ENCODE data around the gene BCOR. TPM values are rescaled to one million over a fixed set of nuclear protein-coding genes. Genes with fewer than 3 reads are reported as not detected.

Gene BCOR
- total RNA-seq, 2 experiments from 2014 or later = 46.6 to 46.8 TPM

DNA sequence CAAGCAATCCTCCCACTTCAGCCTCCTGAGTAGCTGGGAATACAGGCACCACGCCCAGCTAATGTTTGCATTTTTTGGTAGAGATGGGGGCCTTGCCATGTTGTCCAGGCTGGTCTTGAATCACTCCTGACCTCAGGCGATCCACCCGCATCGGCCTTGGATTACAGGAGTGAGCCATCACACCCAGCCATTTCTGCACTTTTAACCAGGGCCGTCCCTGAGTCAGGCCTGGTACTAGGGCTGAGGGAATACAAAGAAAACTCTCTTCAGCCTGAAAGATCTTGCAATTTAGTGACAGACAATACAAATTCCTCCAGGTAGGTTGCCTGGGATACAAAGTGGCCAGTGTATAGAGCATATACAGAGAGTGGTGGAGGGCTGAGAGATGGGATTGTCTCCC is 65.8 kb downstream of the BCOR start:
- POLR2A ChIA-PET = interaction anchor here (1.4 kb wide), 1 partner anchor 9 kb away, joined by 4 read pairs; no protein-coding TSS in a partner anchor
- DNase-seq = no peak
- peaks cover 4% of the 10 kb centered on the region for H3K4me1 Mint-ChIP-seq
- CTCF ChIA-PET = interaction anchor here (0.7 kb wide), 1 partner anchor 1063 kb away, joined by 4 read pairs; no protein-coding TSS in a partner anchor
- no peak overlapping the region for H3K4me3 Mint-ChIP-seq
- H3K27ac Mint-ChIP-seq = no peak overlapping the region
- no peaks in the 10 kb centered on the region for H3K27me3 Mint-ChIP-seq
- no peaks in the 10 kb centered on the region for H3K9me3 Mint-ChIP-seq
- no peaks in the 10 kb centered on the region for H3K36me3 Mint-ChIP-seq (ENCODE audit: low read depth)

DNA sequence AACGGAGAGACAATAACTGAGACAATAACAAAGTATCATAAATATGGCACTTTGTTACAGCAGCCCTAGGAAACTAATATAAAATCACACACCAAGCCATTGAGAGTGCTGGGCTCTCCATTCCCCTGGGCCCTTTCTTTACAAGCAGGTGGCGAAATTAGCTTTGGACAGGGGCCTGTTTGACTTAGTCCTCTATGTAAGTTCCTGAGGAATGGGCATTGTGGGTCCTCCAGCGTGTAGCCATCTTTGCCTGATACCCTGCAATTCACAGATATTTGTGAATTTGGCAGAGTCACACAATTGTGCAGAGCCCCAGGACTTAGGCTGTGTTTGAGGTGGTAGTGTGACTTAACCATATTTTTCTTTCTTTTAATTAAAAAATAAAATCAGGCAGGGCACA is 67.6 kb downstream of the BCOR start:
- no peak overlapping the region for H3K4me3 Mint-ChIP-seq
- DNase-seq = no peak
- H3K9me3 Mint-ChIP-seq = no peaks in the 10 kb centered on the region
- H3K4me1 Mint-ChIP-seq = peaks cover 12% of the 10 kb centered on the region
- H3K27me3 Mint-ChIP-seq = no peaks in the 10 kb centered on the region
- no peak overlapping the region for H3K27ac Mint-ChIP-seq
- no peaks in the 10 kb centered on the region for H3K36me3 Mint-ChIP-seq (ENCODE audit: low read depth)
- CTCF ChIA-PET = interaction anchor here (0.7 kb wide), 1 partner anchor 270 kb away, joined by 3 read pairs; no protein-coding TSS in a partner anchor
- POLR2A ChIA-PET = no interaction called here

- ChIA-PET POLR2A (interaction anchor here (1.0 to 2.6 kb wide), 6 partner anchors 9 to 168 kb away, joined by 3 to 11 read pairs (median 4); partner anchors contain the start of gene BCOR), CTCF (interaction anchor here (0.6 to 1.1 kb wide), 3 partner anchors 9 to 43 kb away, joined by 3 read pairs; no protein-coding TSS in a partner anchor)
- no peak for DNase-seq
- Mint-ChIP-seq H3K9me3 (no peaks in the 10 kb centered on the region), H3K4me3 (no peak overlapping the region), H3K4me1 (peaks cover 30% of the 10 kb centered on the region), H3K27ac (peak overlapping the region; percentile 66), H3K27me3 (no peaks in the 10 kb centered on the region), H3K36me3 (ENCODE audit: low read depth) (no peaks in the 10 kb centered on the region)
Observed at GRCh38 chrX:40022421-40022820, 75.3 kb downstream of the BCOR start.

DNA sequence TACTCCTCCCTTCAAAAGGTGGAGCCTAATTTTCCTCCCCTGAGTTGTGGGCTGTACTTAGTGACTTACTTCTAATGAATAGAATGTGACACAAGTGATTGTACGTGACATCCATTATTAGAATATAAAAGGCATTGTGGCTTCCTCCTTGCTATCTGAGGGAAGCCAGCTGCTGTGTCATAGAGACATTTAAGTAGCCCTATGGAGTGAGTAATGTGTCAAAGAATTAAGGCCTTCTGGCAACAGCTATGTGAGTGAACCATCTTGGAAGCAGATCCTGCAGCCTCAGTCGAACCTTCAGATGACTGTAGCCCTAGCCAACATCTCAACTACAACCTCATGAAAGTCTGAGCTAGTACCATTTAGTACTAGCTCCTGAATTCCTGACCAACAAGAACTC is 76.1 kb downstream of the BCOR start:
- no peaks in the 10 kb centered on the region for H3K27me3 Mint-ChIP-seq
- H3K4me3 Mint-ChIP-seq = no peak overlapping the region
- peak overlapping the region; percentile 6 for H3K27ac Mint-ChIP-seq
- ChIA-PET POLR2A (interaction anchor here (1.1 to 2.6 kb wide), 6 partner anchors 8 to 167 kb away, joined by 3 to 11 read pairs (median 4); partner anchors contain the start of gene BCOR), CTCF (interaction anchor here (1.1 kb wide), 1 partner anchor 8 kb away, joined by 3 read pairs; no protein-coding TSS in a partner anchor)
- H3K9me3 Mint-ChIP-seq = no peaks in the 10 kb centered on the region
- peaks cover 25% of the 10 kb centered on the region for H3K4me1 Mint-ChIP-seq
- no peaks in the 10 kb centered on the region for H3K36me3 Mint-ChIP-seq (ENCODE audit: low read depth)
- DNase-seq = no peak

GRCh38 chrX:40019541-40019940 is 78.2 kb downstream of the BCOR start:
- Mint-ChIP-seq H3K4me3 (no peak overlapping the region), H3K9me3 (no peaks in the 10 kb centered on the region), H3K36me3 (ENCODE audit: low read depth) (no peaks in the 10 kb centered on the region), H3K27ac (no peak overlapping the region), H3K27me3 (no peaks in the 10 kb centered on the region), H3K4me1 (peaks cover 22% of the 10 kb centered on the region)
- DNase-seq = no peak
- POLR2A ChIA-PET = no interaction called here
- CTCF ChIA-PET = no interaction called here

GRCh38 chrX:40018041-40018440 is 79.7 kb downstream of the BCOR start:
- H3K27ac Mint-ChIP-seq = no peak overlapping the region
- ChIA-PET CTCF (no interaction called here), POLR2A (no interaction called here)
- H3K27me3 Mint-ChIP-seq = no peaks in the 10 kb centered on the region
- H3K36me3 Mint-ChIP-seq (ENCODE audit: low read depth) = no peaks in the 10 kb centered on the region
- H3K4me3 Mint-ChIP-seq = no peak overlapping the region
- H3K9me3 Mint-ChIP-seq = no peaks in the 10 kb centered on the region
- peaks cover 25% of the 10 kb centered on the region for H3K4me1 Mint-ChIP-seq
- no peak for DNase-seq

DNA sequence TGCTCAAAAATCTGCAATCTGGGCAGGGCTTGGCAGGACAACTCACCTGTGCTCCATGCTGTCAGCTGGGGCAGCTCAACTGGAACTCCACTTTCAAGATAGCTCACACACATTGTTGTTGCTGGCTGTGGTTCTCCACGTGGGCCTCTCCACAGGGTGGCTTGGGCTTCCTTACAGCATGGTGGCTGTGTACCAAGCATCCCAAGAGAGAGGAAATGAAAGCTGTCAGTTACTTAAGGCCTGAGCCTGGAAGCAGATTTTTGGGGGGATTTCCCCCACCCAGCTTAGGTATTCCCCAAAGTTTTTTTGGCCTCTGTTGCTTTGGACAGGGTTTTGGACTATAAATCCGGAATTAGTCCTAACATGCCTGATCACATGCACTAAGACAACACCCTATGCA is 81.0 kb downstream of the BCOR start:
- Mint-ChIP-seq H3K27me3 (peaks cover 4% of the 10 kb centered on the region), H3K27ac (no peak overlapping the region), H3K9me3 (no peaks in the 10 kb centered on the region), H3K4me1 (peaks cover 20% of the 10 kb centered on the region), H3K4me3 (no peak overlapping the region), H3K36me3 (ENCODE audit: low read depth) (no peaks in the 10 kb centered on the region)
- ChIA-PET CTCF (interaction anchor here (0.6 kb wide), 1 partner anchor 181 kb away, joined by 3 read pairs; no protein-coding TSS in a partner anchor), POLR2A (no interaction called here)
- DNase-seq = no peak

GRCh38 chrX:40015693-40016092 is 82.1 kb downstream of the BCOR start:
- Mint-ChIP-seq H3K36me3 (ENCODE audit: low read depth) (no peaks in the 10 kb centered on the region), H3K27me3 (peaks cover 13% of the 10 kb centered on the region), H3K4me3 (peak overlapping the region; percentile 21), H3K4me1 (peaks cover 18% of the 10 kb centered on the region), H3K27ac (no peak overlapping the region), H3K9me3 (no peaks in the 10 kb centered on the region)
- ChIA-PET POLR2A (no interaction called here), CTCF (no interaction called here)
- DNase-seq = no peak

DNA sequence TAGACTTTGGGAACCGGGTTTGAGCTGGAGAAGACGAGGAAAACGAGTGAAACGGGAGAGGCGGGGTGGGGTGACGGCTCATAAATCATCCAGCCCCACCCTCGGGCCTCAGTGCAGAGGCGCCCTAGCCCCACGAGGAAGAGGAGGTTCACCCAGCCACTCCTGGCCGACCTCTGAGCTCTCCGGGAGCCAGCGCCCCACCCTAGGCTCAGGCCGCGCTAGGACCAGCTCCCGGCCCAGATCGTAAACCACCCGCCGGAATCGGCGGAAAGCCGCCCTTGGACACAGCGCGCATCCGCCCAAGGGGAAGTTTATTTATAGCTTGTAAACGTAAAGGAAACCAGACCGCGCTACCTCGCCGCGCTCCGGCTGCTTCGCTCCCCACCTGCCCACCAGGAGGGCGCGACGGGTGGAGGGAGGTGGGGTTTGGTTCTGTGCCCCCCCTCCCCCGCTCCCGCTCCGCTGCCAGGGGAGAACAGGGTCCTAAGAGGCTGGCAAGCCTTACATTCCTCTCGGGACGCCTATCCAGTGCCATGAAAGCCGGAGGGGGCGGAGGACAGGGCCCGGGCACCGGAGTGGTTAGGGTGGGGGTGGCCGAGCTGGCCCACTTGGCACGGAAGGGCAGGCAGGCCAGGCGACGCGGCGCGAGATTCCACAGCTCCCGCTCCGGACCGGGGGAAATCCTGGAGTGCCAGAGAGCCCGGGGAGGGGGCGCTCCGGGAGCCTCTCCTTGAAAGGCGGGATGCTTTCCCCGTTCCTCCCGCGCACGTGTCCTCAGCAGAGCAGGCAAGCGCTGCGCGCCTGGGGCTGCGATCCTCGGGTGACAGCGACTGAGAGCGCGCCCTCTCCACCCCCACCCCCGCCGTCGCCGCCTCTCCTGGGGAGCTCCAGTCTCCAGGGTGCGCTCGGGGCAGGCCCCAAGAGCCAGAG is 84.2 kb downstream of the BCOR start:
- peaks cover 31% of the 10 kb centered on the region for H3K4me1 Mint-ChIP-seq
- H3K9me3 Mint-ChIP-seq = no peaks in the 10 kb centered on the region
- peak overlapping the region; percentile 64 for H3K27ac Mint-ChIP-seq
- ChIA-PET POLR2A (interaction anchor here (0.6 to 2.3 kb wide), 32 partner anchors 9 to 239 kb away, joined by 3 to 36 read pairs (median 5); partner anchors contain the start of gene BCOR), CTCF (interaction anchor here (0.6 to 1.5 kb wide), 5 partner anchors 8 to 197 kb away, joined by 3 to 4 read pairs (median 3); no protein-coding TSS in a partner anchor)
- H3K27me3 Mint-ChIP-seq = peaks cover 24% of the 10 kb centered on the region
- H3K36me3 Mint-ChIP-seq (ENCODE audit: low read depth) = no peaks in the 10 kb centered on the region
- peak overlapping the region; percentile 73 for H3K4me3 Mint-ChIP-seq
- DNase-seq = peak; percentile 60

GRCh38 chrX:40012868-40013265 is 84.9 kb downstream of the BCOR start:
- Mint-ChIP-seq H3K36me3 (ENCODE audit: low read depth) (no peaks in the 10 kb centered on the region), H3K27me3 (peaks cover 26% of the 10 kb centered on the region), H3K4me1 (peaks cover 31% of the 10 kb centered on the region), H3K27ac (peak overlapping the region; percentile 62), H3K4me3 (peak overlapping the region; percentile 73), H3K9me3 (no peaks in the 10 kb centered on the region)
- POLR2A ChIA-PET = interaction anchor here (0.7 to 2.3 kb wide), 24 partner anchors 8 to 196 kb away, joined by 3 to 36 read pairs (median 6); partner anchors contain the start of gene BCOR
- peak; percentile 25 for DNase-seq
- CTCF ChIA-PET = interaction anchor here (0.6 to 1.5 kb wide), 4 partner anchors 8 to 197 kb away, joined by 3 read pairs; no protein-coding TSS in a partner anchor

DNA sequence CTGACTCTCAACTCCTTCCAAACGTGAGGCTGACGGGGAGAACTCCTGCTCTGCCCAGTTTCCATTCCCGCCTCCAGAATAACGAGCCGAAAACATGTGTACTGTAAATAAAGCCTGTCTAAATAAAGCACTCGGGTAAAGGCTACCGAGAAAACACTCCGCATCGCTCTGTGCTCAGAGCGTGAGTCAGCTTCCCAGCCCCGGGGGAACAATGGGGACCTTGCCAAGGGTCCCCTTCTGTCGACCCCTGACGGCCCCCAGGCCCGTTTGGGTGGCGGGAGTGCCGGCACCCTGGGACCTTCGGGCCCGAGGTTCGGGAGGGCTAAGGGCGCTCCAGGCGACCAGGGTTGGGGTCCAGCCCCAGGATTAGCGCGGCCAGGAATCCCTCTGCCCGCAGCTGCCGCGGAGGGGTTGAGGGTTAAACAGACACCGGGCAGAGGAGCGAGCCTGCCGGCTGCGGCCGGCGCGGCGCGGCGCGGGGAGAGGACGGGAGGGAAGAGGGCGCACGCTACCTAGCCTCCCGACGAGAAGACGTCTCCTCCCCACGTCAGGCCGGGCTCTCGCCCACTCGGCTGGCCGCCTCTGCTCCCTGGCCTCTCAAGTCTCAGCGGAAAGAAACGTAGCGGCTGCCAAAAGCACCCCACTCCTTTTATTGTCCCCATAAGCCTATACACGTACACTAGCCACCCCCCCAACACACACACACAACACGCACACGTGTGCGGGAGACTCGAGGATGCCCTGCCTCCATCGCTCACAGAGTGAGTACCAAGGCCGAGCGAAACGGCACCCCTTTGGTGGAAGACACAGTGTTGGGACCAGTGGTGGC is 85.5 kb downstream of the BCOR start:
- POLR2A ChIA-PET = interaction anchor here (1.1 to 2.1 kb wide), 11 partner anchors 8 to 195 kb away, joined by 3 to 12 read pairs (median 6); no protein-coding TSS in a partner anchor
- H3K4me3 Mint-ChIP-seq = peak overlapping the region; percentile 35
- H3K4me1 Mint-ChIP-seq = peaks cover 33% of the 10 kb centered on the region
- CTCF ChIA-PET = no interaction called here
- no peaks in the 10 kb centered on the region for H3K36me3 Mint-ChIP-seq (ENCODE audit: low read depth)
- peak overlapping the region; percentile 49 for H3K27ac Mint-ChIP-seq
- peaks cover 32% of the 10 kb centered on the region for H3K27me3 Mint-ChIP-seq
- H3K9me3 Mint-ChIP-seq = no peaks in the 10 kb centered on the region
- DNase-seq = no peak

DNA sequence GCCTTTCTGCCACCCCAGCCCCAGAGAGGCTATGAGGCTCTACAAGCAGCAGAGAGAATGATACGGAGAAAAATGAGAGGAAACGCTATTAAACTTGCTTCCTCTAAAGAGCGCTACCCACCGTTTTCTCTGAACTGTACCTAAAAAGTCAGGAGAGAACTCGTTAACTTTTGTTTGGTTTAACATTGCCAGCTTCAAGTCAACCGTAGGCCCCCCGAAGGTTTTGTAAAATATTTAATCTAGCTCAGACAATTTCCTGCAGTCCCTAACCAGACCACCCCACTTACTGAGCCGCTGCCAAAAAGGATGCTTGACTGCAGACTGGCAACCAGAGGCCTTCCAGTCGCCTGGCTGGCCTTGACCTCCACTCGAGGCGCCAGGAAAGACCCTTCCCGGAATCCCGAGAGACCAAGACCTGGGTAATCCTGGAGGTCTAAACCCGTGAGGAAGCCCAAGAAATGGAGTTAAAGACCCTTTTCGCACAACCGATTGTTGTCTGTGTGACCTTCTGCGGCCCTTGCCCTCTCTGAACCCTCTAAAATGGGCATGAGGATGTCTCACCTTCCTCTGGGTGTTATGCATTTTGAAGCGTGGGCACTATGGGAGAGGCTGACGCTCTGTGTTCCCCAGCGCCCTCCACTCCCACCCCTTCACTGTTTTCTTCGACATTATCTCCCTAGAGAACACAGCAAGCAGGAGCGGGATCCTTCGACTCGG is 86.3 kb downstream of the BCOR start:
- CTCF ChIA-PET = no interaction called here
- H3K4me1 Mint-ChIP-seq = peaks cover 36% of the 10 kb centered on the region
- POLR2A ChIA-PET = interaction anchor here (1.5 to 2.6 kb wide), 3 partner anchors 9 to 156 kb away, joined by 4 to 12 read pairs (median 11); partner anchors contain the start of gene BCOR

More for the DNA sequence above, 86.3 kb downstream of the BCOR start:
- Mint-ChIP-seq H3K27ac (no peak overlapping the region), H3K9me3 (no peaks in the 10 kb centered on the region), H3K4me3 (no peak overlapping the region), H3K27me3 (peaks cover 40% of the 10 kb centered on the region), H3K36me3 (ENCODE audit: low read depth) (no peaks in the 10 kb centered on the region)
- no peak for DNase-seq
